ENCODE results near the gene ITSN2.

DNA sequence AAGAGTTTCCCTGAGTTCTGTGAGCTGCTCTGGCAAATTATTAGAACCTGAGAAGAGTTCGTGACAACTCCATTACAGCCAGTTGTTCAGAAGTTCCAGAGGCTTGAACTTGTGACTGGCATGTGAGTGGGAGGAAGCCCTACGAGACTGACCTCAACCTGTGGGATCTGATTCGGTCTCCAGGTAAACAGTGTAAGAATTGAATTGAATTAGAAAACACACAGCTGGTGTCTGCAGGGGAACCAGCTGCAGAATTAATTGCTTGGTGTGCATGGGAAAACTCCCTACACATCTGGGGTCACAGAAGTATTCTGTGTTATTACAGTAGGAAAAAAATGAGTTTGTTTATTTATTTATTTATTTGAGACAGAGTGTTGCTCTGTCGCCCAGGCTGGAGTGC is 14.0 kb upstream of the ITSN2 start:
- TF ChIP-seq EZH2 (IDR thresholded peaks at IDR 0.05) = no peak
- TF ChIP-seq, protein P1, sequence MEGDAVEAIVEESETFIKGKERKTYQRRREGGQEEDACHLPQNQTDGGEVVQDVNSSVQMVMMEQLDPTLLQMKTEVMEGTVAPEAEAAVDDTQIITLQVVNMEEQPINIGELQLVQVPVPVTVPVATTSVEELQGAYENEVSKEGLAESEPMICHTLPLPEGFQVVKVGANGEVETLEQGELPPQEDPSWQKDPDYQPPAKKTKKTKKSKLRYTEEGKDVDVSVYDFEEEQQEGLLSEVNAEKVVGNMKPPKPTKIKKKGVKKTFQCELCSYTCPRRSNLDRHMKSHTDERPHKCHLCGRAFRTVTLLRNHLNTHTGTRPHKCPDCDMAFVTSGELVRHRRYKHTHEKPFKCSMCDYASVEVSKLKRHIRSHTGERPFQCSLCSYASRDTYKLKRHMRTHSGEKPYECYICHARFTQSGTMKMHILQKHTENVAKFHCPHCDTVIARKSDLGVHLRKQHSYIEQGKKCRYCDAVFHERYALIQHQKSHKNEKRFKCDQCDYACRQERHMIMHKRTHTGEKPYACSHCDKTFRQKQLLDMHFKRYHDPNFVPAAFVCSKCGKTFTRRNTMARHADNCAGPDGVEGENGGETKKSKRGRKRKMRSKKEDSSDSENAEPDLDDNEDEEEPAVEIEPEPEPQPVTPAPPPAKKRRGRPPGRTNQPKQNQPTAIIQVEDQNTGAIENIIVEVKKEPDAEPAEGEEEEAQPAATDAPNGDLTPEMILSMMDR (IDR thresholded peaks at IDR 0.05) = no peak

Data from neural progenitor cell (in vitro differentiated cells).